ENCODE results near the gene GFY.

DNA sequence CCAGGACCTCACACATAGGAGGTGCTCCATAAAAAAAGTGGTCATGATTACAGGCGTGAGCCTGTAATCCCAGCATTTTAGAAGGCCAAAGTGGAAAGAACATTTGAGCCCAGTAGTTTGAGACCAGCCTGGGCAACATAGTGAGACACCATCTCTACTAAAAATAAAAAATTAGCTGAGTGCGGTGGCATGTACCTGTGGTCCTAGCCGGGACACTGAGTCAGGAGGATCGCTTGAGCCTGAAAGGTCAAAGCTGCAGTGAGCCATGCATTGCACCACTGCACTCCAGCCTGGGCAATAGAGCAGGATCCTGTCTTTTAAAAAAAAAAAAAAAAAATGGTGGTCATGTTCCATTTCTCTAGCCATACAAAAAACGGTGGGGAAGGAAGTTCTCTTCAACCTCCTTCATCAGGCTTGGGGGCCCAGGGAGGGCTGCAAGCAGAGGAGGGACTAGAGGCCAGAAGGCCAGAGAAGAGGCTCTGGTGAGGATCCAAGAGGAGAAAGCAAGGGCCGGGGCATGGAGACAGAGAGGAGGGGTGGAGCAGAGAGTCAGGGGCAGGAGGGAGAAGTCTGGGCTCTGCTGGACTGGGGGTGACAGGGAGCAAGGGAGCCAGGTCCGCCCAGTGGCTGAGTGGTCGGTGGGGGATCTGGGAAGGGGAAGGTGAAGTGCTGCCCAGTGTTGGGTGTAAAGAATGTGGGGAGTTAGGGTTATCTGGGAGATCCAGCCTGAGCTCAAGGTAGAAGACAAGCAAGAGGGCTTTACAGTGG lies 28.3 kb upstream of the GFY start:
- TF ChIP-seq, protein P1, sequence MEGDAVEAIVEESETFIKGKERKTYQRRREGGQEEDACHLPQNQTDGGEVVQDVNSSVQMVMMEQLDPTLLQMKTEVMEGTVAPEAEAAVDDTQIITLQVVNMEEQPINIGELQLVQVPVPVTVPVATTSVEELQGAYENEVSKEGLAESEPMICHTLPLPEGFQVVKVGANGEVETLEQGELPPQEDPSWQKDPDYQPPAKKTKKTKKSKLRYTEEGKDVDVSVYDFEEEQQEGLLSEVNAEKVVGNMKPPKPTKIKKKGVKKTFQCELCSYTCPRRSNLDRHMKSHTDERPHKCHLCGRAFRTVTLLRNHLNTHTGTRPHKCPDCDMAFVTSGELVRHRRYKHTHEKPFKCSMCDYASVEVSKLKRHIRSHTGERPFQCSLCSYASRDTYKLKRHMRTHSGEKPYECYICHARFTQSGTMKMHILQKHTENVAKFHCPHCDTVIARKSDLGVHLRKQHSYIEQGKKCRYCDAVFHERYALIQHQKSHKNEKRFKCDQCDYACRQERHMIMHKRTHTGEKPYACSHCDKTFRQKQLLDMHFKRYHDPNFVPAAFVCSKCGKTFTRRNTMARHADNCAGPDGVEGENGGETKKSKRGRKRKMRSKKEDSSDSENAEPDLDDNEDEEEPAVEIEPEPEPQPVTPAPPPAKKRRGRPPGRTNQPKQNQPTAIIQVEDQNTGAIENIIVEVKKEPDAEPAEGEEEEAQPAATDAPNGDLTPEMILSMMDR (IDR thresholded peaks at IDR 0.05) = no peak
- no peak for TF ChIP-seq POLR2A (IDR thresholded peaks at IDR 0.05)
